ENCODE measurements around the gene CLEC9A.

- TF ChIP-seq CTCF (IDR thresholded peaks at IDR 0.05), result no peak
- no peak for TF ChIP-seq EP300 (IDR thresholded peaks at IDR 0.05)
Measured at GRCh38 chr12:10098791-10099190, 68.3 kb downstream of the CLEC9A start, which contains the start of gene CLEC1A.
